Right cardiac atrium (tissue), 5 donors: ENCODE data around the gene VPS11. TPM values are rescaled to one million over a fixed set of nuclear protein-coding genes. Genes with fewer than 3 reads are reported as not detected.
"Not testable (repeated sequence)": the region's sequence is repeated elsewhere in the genome, so short reads cannot be mapped to it uniquely, and the experiment has no call there.

ENCODE experiments used
- ATAC-seq, 2 donors: fragments of 200-7000 bp; cut with Tn5 transposase; one replicate each; pipeline versions ENCODE4 v1.8.0 to v1.9.1; 2020; ENCODE audit warnings: moderate library complexity in 2 of 2, mild to moderate bottlenecking in 1 of 2
- DNase-seq, 3 donors: peaks; one replicate each; pipeline ENCODE4 v3.0.0-alpha.2; 2020
- H3K27ac ChIP-seq: one replicate; pipeline ENCODE4 v1.5.1; 2013; ENCODE audit warnings: mild to moderate bottlenecking, low read length, control low read depth, moderate library complexity
- H3K27me3 ChIP-seq: one replicate; pipeline ENCODE4 v1.6.1; 2013; ENCODE audit not compliant: control insufficient read depth, insufficient read depth
- H3K4me1 ChIP-seq: one replicate; pipeline ENCODE4 v1.6.1; 2013; ENCODE audit warnings: low read length; ENCODE audit not compliant: control insufficient read depth, insufficient read depth
- H3K4me3 ChIP-seq: one replicate; pipeline ENCODE4 v1.5.1; 2013; ENCODE audit warnings: low read length, control low read depth
- H3K9me3 ChIP-seq: one replicate; pipeline ENCODE4 v1.6.1; 2013; ENCODE audit warnings: low read length; ENCODE audit not compliant: control insufficient read depth
- WGBS: extraction: QIAGEN DNeasy Blood & Tissue Kit; methylation state at CpG from one replicate; pipeline ENCODE4 v1.1.7; 2013; 5-methylcytosine and 5-hydroxymethylcytosine counted together
- intact Hi-C, 4 donors: fragments of 100-400 bp; cut with DNase I; formaldehyde crosslinking; loops; one replicate each; pipeline versions ENCODE4 v1.11.0 to v1.14.0; 2022 to 2023
- polyA plus RNA-seq: library from polyadenylated mRNA; stranded (reverse); fragments of 200-250 nt; gene quantifications from one replicate; pipeline ENCODE4 v1.2.3, GENCODE V29; 2013
- total RNA-seq, 4 donors: library from RNA; stranded (reverse); fragmentation: NEBNext Ultra II Directional; extraction: Animal tissue kit (Norgen Biotek cat#: 25700); gene quantifications; one replicate each; pipeline ENCODE4 v1.2.1, GENCODE V29; 2021
- donor health status: healthy with polysubstance abuse.
- donor health status: DM: no; HTN: yes; CAD: no.
- donor health status: DM: no; HTN: no; CAD: no.
- donor health status: DM: no; HTN: yes; CAD: no; lungs with severe emphysema.
- donor health status: DM: yes; HTN: yes; CAD: no.

The VPS11 gene
- total and polyA plus RNA-seq, 5 donors: 20.4 to 23.7 (median 21.9) TPM

DNA sequence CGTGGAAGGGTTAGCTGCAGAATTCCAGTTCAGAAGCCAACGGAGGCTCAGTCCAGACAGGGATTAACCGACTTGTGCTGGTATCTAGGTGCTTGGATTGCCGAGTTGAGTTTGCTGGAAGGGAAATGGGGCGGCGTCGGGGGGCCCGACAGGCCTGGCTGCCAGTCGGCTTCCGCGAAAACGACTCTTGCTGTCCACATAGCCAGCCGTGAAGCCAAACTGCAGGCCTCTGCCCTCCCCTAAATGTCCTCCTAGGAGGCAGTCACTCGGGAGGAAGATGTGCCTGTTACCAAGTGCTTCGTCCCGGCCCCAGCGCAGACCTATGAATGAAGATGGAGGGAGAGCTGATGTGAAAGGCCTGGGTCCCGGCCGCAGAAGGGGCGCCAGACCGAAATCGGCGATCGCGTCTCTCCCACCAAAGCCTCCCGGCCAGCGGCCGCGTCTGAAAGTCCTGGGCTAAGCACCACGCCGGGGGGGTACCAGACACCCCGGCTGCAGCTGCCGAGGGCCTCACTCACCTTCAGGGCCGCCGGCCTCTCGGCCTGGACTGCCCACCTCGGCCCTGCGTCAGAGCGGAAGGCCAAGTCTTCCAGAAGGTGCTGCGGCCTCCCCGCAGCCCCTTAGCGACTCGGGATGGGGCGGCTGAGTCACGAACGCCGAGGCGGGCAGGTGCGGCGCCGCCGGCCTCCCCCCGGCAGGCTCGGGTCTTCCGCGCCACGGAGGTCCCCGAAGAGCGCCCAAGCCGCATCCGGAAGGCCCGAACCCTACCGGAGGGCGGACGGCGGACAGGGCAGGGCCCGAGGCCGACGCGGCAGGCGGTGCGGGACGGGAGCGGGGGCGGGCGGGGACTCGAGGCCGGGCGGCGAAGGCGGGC, 26.6 kb downstream of the VPS11 start:
- Histone ChIP-seq H3K27ac (peak overlapping the region; percentile 81), H3K27me3 (no peaks in the 10 kb centered on the region), H3K9me3 (no peaks in the 10 kb centered on the region), H3K4me1 (peaks cover 9% of the 10 kb centered on the region), H3K4me3 (peak overlapping the region; percentile 66)
- intact Hi-C loops: no loop called here
- ATAC-seq (peak; percentile 35 to 51), DNase-seq (peak; percentile 39 to 72 (median 72))
- under 1% methylated on average over 81 of the region's 81 CpGs for WGBS

DNA sequence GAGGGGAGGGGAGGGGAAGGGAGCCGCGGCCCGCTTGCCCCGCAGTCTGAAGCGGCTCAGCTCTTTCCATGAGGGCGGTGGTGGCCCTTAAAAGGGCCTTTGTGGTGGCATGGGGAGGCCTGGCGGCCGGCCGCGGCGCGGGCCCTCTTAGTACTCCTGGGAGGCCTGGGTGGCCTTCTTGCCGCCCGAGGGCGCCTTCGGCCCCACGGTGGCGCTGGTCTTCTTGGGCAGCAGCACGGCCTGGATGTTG, 27.1 kb downstream of the VPS11 start:
- H3K4me3 ChIP-seq: peak overlapping the region; percentile 66
- H3K27me3 ChIP-seq: no peaks in the 10 kb centered on the region
- ATAC-seq: peak; percentile 89 to 90
- peak; percentile 89 to 94 (median 94) for DNase-seq
- peaks cover 9% of the 10 kb centered on the region for H3K4me1 ChIP-seq
- no peaks in the 10 kb centered on the region for H3K9me3 ChIP-seq
- under 1% methylated on average over 19 of the region's 19 CpGs for WGBS
- intact Hi-C loops: no loop called here
- H3K27ac ChIP-seq: peak overlapping the region; percentile 81

DNA sequence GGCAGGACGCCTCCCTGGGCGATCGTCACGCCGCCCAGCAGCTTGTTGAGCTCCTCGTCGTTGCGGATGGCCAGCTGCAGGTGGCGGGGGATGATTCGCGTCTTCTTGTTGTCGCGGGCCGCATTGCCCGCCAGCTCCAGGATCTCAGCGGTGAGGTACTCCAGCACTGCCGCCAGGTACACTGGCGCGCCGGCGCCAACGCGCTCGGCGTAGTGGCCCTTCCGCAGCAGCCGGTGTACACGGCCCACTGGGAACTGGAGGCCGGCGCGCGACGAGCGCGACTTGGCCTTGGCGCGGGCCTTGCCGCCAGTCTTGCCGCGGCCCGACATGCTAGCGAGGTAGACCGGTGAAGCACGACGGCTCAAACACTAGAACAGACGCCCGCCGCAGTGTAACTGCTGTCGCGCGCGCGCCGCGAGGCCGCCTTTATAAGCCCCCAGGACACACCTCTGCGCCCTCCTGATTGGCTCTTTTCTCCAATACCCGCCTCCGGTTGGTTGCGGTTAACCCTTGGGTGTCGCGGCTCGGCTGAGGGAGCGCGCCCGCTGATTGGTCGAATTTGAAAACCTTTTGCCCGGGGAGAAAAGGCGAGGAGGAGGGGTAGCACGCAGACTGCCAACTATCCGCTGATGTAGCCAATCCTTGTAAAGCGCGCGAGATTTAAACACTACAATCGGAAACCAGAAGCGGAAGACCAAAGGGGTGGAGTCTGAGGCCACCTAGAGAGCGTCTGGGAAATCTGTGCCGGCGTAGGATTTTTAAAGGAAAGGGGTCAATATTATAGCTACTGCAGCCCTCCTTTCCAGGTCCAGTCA, 27.7 kb downstream of the VPS11 start:
- peak overlapping the region; percentile 66 for H3K4me3 ChIP-seq
- no peaks in the 10 kb centered on the region for H3K9me3 ChIP-seq
- WGBS: under 1% methylated on average over 79 of the region's 79 CpGs
- intact Hi-C loops: no loop called here
- DNase-seq (peak; percentile 98 to 99 (median 99)), ATAC-seq (peak; percentile 96 to 97)
- peak overlapping the region; percentile 81 for H3K27ac ChIP-seq
- no peaks in the 10 kb centered on the region for H3K27me3 ChIP-seq
- peaks cover 9% of the 10 kb centered on the region for H3K4me1 ChIP-seq

DNA sequence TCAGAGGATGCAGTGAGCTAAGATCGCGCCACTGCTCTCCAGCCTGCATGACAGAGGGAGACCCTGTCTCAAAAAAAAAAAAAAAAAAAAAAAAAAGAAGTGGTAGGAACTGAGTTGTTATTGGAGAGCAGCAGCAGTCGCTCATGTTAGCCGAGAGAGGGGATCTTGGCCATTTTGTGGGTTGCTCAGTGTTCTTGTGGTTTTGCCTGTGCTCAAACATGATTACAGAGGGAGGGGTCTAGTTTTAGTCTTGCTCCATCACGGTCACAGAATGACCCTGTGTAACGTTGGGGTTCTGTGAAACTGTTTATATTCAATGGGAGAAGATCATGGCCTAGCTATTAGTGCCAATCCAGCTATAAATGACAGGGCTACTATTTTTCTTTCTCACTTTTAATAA, 32.1 kb downstream of the VPS11 start:
- no peak for DNase-seq
- no peaks in the 10 kb centered on the region for H3K9me3 ChIP-seq
- peaks cover 7% of the 10 kb centered on the region for H3K4me1 ChIP-seq
- H3K4me3 ChIP-seq: no peak overlapping the region
- 77% methylated on average over 6 of the region's 6 CpGs for WGBS
- no peak for ATAC-seq
- H3K27ac ChIP-seq: no peak overlapping the region
- intact Hi-C loops: no loop called here
- H3K27me3 ChIP-seq: no peaks in the 10 kb centered on the region

DNA sequence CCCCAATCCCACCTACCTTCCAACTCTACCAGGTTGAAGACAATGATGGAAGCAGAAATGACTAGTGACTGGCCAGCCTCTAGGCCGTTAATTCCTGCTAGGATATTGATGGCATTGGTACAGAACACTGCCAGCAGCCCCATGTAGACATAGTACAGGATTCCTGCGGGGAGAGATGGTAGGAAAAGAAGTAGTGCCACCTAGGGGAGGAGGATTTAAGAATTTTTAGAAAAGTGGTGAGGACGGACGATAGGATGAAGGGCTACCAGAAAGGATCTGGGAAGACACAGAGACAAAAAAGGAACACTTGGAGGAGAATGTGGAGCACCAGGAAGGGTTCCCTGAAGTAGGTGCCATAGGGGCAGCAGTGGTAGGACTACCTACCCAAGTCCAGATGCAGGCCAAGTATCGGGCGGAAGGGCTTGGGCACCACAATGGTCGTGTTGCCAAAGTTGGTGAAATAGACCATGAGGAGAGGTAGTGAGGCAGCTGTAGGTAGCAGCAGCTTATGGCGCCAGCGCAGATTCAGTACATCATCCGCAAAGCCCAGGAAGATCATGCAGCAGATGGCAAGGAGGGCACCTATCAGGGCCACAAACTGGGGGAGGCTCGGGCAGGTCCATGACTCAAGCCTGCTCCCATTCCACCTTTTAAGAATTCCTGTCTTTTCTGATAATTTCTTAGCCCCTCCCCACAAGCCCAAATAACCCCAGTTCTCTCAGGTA, 32.8 kb downstream of the VPS11 start:
- Histone ChIP-seq H3K4me1 (peaks cover 7% of the 10 kb centered on the region), H3K27ac (no peak overlapping the region), H3K27me3 (no peaks in the 10 kb centered on the region), H3K4me3 (peak overlapping the region; percentile 87), H3K9me3 (no peaks in the 10 kb centered on the region)
- no peak for DNase-seq
- WGBS: 53% methylated on average over 11 of the region's 11 CpGs
- ATAC-seq: no peak
- intact Hi-C loops: no loop called here

DNA sequence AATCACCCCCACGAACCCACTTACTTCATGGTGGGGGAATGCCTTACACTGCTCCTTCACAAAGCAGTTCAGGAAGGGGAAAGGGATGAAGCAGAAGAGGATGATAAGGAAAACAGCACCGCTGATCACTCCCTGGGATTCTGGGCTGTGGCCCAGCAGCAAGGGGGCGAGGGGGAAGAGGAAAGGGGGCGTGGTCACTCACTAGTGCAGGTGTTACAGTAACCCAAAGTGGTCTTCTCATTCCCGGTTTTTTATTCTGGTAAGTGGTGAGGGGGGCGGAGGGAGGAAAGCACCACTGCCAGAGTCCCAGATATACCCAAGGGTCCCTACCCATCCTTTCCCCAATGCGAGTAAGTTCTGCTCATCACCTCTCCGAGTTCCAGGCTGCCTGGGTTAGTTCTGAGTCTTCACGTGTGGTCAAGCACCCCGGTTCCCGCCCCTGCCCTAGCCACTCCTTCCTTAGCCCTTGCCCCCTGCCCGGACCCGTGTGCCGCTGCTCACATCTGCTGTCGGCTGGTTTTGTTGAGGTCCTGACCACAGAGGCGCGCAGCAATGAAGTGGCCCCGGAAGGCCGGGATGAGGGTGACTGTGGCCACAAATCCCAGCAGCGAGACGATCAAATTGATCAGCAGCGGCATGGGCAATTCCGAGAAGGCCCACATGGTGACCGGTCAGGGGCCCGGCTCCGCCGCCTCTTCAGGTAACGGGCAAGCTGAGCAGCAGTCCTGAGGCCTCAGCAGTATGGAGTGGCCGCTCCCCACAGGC, 33.6 kb downstream of the VPS11 start:
- Histone ChIP-seq H3K27me3 (no peaks in the 10 kb centered on the region), H3K27ac (peak overlapping the region; percentile 96), H3K4me3 (peak overlapping the region; percentile 87), H3K9me3 (no peaks in the 10 kb centered on the region), H3K4me1 (peaks cover 7% of the 10 kb centered on the region)
- ATAC-seq (peak; percentile 11 to 13), DNase-seq (no peak)
- intact Hi-C loops: no loop called here
- WGBS: 1% methylated on average over 29 of the region's 29 CpGs

DNA sequence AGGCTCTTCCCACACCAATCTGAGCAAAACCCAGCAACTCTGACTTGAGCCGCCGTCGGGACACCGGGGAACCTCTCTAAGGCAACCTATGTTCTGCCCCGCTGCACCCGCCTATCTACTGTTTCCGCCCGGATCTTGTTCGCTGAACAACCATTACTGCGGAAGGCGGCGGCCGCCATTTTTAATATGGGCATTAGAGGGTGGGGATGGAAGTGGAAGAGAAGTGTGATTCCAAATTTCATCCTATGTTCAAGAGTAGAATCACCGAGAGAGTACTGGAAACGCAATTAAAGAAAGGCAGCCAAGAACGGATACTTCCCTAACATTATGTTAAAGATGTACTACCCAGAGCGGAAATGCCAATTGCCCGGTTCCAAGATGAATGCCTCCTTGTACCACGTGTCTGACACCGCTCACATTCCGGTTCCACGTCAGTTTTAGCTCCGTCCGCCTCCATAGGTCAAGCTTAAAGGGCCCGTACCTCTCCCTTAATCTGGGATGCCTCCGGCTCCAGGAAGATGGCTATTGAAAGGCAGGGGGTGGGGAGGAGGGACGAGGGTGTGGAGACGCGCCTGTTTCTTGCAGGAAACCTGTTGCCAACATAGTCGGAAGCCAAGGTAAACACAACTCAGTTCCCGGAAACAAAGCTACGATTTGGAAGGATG, 34.3 kb downstream of the VPS11 start, which contains the start of gene DPAGT1:
TSS of gene DPAGT1 (minus strand) at position 95 of the 665 bp plus-strand sequence. CDS start 198 bp downstream, outside the sequence.
- Histone ChIP-seq H3K4me3 (peak within 1 kb of the TSS; percentile 87), H3K27me3 (no peaks in the 10 kb centered on the region), H3K4me1 (peaks cover 12% of the 10 kb centered on the region), H3K9me3 (no peaks in the 10 kb centered on the region), H3K27ac (peak within 1 kb of the TSS; percentile 96)
- intact Hi-C loops: no loop called here
- WGBS: under 1% methylated on average over 32 of the region's 32 CpGs
- DNase-seq (peak; percentile 91 to 94 (median 93)), ATAC-seq (peak; percentile 95 to 96)

DNA sequence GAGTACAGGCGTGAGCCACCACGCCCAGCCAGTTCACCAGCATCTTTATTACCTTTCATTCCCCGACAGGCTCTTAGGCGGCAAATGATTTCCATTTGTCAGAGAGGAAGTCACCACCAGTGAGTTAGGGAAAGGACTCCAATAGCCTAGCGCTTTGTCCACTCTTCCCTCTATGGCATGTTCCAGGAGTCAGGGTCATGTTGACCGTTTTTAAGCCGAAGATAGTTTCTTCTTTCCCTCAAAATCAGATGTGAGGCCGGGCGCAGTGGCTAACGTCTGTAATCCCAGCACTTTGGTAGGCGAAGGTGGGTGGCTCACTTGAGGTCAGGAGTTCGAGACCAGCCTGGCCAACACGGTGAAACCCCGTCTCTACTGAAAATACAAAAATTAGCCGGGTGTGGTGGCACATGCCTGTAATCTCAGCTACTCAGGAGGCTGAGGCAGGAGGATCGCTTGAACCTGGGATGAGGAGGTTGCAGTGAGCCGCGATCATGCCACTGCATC, 35.6 kb downstream of the VPS11 start:
- WGBS: 81% methylated on average over 18 of the region's 18 CpGs
- not testable (repeated sequence) for DNase-seq
- peaks cover 12% of the 10 kb centered on the region for H3K4me1 ChIP-seq

DNA sequence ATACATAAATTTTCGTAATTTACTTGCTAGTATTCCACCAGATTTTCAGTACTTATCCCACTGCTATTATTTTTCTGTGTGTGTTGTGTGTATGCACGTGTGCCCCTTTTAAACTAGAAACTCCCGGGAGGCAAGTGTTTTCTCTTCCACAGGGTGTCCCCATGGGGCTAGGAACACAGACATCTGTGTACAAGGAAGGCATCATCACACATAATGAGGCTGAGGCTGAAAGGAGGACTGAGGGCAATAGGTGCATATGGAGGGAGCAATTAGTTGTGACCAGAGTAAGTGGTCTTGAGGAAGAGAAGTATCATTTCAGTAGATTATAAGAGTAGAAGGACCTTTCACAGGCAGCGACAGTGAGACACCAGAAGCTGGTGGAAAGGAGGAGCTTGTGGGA, 36.2 kb downstream of the VPS11 start:
- 55% methylated on average over 4 of the region's 4 CpGs for WGBS
- H3K27ac ChIP-seq: no peak overlapping the region
- ATAC-seq (no peak), DNase-seq (no peak)
- peaks cover 12% of the 10 kb centered on the region for H3K4me1 ChIP-seq
- H3K9me3 ChIP-seq: no peaks in the 10 kb centered on the region
- H3K4me3 ChIP-seq: no peak overlapping the region
- H3K27me3 ChIP-seq: no peaks in the 10 kb centered on the region
- intact Hi-C loops: no loop called here

More for the DNA sequence above, 35.6 kb downstream of the VPS11 start:
- peak overlapping the region; percentile 73 for H3K27ac ChIP-seq
- H3K9me3 ChIP-seq, H3K27me3 ChIP-seq, ATAC-seq, intact Hi-C loops: not testable (repeated sequence)
- peak overlapping the region; percentile 87 for H3K4me3 ChIP-seq
